Measurements from ENCODE around the gene ZNF726. TPM values are rescaled to one million over a fixed set of nuclear protein-coding genes. Genes with fewer than 3 reads are reported as not detected.
"Not testable (repeated sequence)": the region's sequence is repeated elsewhere in the genome, so short reads cannot be mapped to it uniquely, and the experiment has no call there.

The ZNF726 gene
- total RNA-seq, 1 donor from 2014 or later = 2.2 TPM

GRCh38 chr19:23946569-23946968 is 31.9 kb downstream of the ZNF726 start:
- no peak for ATAC-seq

DNA sequence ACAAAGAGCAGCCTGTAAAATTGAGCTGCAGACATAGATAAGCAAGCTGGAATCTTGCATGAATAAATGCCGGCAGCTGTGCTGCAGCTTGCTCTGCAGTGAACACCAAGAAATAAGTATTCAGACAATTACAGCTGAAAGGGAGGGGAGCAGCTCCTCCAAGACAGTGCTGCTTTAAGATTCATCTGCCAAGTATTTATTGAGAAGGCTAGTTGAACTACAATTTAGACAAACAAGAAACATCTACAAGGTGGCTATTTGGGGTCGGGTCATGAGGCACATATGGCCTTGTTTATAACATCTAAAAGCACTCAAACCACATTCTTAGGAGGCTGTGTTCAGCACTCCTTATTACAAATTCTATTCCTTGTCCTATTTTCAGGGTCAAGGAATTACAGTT is 34.9 kb downstream of the ZNF726 start:
- no peak for ATAC-seq

DNA sequence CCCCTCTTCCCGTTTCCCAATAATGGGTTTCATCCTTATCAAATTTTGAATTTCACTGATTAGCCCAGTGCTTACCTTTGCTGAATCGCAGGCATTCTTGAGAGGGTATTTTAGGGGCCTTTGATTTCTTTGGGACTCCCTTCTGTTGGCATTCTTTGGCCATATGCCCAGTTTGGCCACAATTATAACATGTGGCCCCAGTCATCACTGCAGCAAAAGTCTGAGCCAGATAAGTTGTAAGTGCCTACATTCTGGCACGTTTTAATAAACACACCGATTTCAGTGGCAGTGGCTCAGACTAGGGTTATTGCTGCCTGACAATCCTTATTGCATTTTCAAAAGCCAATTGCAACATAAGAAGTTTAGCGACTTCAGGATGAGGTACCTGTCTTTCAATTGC is 41.4 kb downstream of the ZNF726 start:
- no peak for ATAC-seq

- peak; percentile 69 for ATAC-seq
These were observed 43.1 kb downstream of the ZNF726 start for GRCh38 chr19:23957660-23958281.

- ATAC-seq = not testable (repeated sequence)
These were observed 48.7 kb downstream of the ZNF726 start for GRCh38 chr19:23963396-23963795.

DNA sequence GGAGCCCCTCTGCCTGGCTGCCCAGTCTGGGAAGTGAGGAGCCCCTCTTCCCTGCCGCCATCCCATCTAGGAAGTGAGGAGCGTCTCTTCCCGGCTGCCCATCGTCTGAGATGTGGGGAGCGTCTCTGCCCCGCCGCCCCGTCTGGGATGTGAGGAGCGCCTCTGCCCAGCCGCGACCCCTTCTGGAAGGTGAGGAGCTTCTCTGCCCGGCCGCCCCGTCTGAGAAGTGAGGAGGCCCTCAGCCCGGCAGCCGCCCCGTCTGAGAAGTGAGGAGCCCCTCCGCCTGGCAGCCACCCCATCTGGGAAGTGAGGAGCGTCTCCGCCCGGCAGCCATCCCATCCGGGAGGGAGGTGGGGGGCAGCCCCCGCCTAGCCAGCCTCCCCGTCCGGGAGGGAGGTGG is 49.2 kb downstream of the ZNF726 start:
- ATAC-seq = not testable (repeated sequence)

DNA sequence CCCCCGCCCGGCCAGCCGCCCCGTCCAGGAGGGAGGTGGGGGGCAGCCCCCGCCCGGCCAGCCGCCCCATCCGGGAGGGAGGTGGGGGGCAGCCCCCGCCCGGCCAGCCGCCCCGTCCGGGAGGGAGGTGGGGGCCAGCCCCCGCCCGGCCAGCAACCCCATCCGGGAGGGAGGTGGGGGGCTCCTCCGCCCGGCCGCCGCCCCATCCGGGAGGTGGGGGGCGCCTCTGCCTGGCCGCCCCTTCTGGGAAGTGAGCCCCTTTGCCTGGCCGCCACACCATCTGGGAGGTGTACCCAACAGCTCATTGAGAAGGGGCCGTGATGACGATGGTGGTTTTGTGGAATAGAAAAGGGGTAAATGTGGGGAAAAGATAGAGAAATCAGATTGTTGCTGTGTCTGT is 49.6 kb downstream of the ZNF726 start:
- ATAC-seq = not testable (repeated sequence)

- ATAC-seq = no peak
These were observed 54.9 kb downstream of the ZNF726 start for GRCh38 chr19:23969630-23970029.

- no peak for ATAC-seq
These were observed 56.9 kb downstream of the ZNF726 start for GRCh38 chr19:23971598-23971997.

- no peak for ATAC-seq
These were observed 57.5 kb downstream of the ZNF726 start for GRCh38 chr19:23972161-23972560.

DNA sequence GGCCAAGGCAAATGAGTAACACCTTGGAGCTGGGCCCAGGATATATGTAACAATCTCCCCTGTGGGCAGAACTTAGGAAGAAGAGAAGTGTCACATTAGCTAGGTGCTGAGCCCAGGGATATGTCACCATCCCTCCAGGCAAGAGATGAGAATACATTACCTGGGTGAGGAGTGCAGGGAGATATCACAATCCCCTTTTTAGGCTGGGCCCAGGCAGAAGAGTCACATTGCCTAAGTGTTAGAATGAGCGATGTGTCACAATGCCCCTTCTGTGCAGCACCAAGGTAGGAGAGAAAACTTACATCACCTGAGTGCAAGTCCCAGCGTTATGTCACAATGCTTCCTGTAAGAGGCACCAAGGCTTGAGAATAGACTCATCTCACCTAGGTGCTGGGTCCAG is 60.3 kb downstream of the ZNF726 start:
- no peak for ATAC-seq

DNA sequence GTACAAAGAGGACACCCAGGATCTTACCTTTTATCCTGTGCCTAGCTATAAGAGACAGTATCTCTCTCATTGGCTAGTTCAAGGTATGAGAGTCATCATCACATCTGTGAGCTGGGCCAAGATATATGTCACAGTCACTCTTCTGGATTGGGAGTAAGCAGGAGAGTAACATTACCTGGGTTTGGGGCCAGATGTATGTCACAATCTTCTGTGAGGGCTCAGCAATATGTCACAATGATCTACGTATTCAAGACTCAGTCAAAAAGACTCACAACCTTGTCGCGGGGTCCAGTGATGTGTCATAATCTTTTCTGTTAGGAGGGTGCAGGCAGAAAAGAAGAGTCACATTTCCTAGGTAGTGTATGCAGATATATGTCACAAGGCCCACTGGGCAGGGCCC is 61.9 kb downstream of the ZNF726 start:
- not testable (repeated sequence) for ATAC-seq

DNA sequence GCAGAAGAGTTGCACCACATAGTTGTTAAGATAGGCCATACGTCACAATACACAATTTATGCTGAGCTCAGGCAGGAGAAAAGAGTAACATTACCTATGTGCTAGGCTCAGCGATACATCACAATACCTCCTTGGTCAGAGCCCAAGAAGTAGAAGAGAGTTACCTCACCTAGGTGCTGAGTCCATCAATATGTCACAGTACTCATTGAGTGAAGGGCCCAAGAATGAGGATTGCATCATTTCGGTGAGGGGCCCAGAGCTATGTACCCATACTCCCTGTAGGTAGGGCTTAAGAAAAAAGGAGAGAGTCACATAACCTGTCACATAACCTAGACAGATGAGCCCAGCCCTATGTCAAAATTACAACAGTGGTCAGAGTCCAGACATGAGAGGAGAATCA is 62.6 kb downstream of the ZNF726 start:
- ATAC-seq = not testable (repeated sequence)

DNA sequence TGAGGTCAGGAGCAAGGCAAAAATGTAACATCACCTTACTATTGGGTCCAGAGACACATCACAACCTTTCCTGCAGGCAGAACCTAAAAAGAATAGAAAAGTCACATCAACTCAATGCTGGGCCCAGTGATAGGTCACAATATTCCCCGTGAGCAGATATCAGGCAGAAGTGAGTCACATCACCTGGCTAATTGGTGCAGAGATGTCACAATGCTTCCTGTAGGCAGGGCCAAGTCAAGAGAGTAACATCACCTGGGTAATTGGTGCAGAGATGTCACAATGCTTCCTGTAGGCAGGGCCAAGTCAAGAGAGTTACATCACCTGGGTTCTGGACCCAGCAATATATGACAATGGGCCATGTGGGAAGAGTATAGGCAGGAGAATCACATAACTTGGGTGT is 63.4 kb downstream of the ZNF726 start:
- no peak for ATAC-seq

DNA sequence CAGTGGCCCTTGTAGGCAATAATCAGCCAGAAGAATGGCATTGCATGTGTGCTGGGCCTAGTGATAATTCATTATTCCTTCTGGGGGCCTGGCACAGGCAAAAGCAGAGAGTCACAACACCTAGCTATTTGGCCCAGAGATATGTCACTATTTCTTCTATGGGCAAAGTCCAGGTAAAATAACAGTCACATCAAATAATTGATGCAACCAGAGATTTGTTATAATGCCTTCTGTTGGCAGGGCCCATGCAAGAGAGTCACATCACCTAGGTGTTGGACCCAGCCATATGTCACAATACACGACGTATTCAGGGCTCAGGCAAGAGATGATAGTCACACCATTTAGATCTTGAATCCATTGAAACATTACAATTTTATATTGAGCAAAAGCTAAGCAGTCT is 66.1 kb downstream of the ZNF726 start:
- ATAC-seq = no peak

DNA sequence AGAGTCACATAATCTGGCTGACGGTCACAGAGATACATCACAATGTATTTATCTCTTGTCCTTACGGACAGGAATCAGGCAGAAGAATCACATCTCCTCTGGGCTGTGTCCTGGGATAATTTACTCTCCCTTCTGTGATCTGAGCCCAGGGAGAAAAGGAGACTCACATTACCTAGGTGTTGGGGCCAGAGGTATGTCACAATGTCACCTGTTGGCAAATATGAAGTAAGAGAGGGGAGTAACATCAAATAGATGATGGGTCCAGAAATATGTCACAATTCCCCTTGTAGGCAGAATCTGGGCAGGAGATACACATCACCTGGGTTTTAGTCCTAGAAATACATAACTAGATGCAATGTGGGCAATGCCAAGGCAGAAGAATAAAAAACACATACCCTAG is 67.2 kb downstream of the ZNF726 start:
- ATAC-seq = no peak

DNA sequence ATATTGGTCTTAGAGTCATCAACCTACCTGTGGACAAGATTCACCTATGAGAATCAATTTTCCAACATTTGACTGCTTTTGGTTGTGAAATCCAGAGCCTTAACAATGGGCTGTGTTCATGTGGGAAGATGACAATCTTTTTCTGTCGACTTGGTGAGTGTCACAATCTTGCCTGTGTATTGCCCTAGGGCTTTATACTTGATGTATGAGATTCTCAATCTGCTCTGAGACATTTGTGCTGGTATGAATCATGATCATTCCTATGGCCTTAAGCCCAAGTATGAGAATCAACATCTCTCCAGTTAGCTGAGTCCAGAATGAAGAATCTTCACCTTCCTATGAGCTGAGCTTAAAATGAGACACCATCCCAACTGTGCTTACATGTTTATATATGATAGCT is 68.7 kb downstream of the ZNF726 start:
- peak; percentile 33 for ATAC-seq

Other genes with a start within 250 kb of the ZNF726 start
- gene ZNF675, start 227.7 kb upstream of the ZNF726 start, total RNA-seq = 10.6 TPM
- 1.5 TPM for gene ZNF681, start 156.0 kb upstream of the ZNF726 start, total RNA-seq
- 5.9 TPM for gene ZNF254, start 172.3 kb downstream of the ZNF726 start, total RNA-seq

All from esophagus mucosa (tissue), 1 donor.